HG03196 (cell line): Measurements from ENCODE around the gene RPL36.

Source experiments
- ATAC-seq: cut with Tn5 transposase; IDR thresholded peaks from one replicate; pipeline ENCODE4 v1.9.1; 2021; ENCODE audit not compliant: unreplicated experiment

RPL36 gene

DNA sequence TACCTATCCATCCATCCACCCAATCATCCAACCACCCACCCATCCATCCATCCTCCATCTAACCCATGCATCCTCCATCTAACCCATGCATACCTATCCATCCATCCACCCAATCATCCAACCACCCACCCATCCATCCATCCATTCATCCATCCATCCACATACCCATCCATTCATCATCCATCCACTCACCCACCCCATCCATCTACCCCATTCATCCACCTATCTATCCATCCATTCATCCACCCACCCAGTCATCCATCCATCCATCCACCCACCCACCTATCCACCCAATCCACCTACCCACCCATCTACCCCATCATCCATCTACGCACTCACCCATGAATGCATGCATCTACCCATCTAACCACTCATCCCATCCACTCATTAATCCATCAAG is 16.3 kb upstream of the RPL36 start:
- ATAC-seq, result no peak

GRCh38 chr19:5674714-5675113 is 15.4 kb upstream of the RPL36 start:
- no peak for ATAC-seq

GRCh38 chr19:5676105-5676771 is 13.9 kb upstream of the RPL36 start:
- ATAC-seq, result no peak

- no peak for ATAC-seq
Observed at GRCh38 chr19:5676772-5677105, 13.4 kb upstream of the RPL36 start.

GRCh38 chr19:5677136-5677535 is 13.0 kb upstream of the RPL36 start:
- ATAC-seq, result no peak

DNA sequence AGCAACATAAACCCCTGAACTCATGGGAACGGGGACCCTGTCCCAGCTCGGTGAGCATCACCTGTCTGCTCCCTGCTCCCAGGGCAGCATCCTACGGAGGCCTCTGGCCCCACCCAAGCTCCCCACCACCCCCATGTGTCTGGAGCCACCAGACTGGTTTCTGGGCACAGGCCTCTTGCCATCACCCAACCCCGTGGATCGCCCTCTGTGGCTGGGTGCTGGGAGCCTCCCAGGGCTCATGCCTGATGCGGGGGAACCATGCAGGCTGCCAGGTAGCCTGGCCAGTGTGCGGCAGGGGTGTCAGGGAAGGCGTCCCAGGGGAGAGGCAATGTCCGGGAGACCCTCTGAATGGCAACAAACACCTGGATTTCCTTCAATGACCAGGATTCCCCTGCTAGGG is 12.5 kb upstream of the RPL36 start:
- ATAC-seq, result no peak

DNA sequence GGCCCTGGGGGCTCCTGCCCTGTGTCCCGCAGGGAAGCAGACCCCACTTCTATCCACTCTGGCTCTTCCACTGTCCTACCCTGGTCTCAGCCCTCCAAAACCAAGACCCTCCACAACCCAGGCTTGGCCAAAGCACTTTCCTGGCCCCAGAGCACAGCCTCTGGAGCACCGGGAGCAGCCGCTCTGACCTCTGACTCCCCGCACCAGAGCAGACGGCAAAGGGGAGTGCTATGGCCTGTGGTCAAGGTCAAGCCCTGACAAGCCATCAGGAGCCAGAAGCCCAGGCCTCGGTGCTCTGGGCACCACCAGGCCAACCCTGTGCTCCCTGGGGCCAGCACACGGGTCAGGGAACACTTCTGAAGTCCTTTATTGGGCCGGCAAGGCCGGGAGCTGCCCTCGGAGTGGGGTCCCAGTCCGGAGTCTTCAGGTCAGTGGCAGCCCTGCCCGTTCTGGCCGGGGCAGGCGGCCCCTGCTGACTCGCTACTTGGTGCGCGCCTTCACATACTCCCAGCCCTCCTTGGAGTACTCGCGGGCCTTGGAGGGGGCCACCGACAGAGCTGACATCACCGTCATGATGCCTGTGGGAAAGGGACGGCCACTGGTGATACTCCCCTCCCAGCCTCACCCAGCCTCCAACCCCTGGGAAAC is 11.9 kb upstream of the RPL36 start:
- no peak for ATAC-seq

DNA sequence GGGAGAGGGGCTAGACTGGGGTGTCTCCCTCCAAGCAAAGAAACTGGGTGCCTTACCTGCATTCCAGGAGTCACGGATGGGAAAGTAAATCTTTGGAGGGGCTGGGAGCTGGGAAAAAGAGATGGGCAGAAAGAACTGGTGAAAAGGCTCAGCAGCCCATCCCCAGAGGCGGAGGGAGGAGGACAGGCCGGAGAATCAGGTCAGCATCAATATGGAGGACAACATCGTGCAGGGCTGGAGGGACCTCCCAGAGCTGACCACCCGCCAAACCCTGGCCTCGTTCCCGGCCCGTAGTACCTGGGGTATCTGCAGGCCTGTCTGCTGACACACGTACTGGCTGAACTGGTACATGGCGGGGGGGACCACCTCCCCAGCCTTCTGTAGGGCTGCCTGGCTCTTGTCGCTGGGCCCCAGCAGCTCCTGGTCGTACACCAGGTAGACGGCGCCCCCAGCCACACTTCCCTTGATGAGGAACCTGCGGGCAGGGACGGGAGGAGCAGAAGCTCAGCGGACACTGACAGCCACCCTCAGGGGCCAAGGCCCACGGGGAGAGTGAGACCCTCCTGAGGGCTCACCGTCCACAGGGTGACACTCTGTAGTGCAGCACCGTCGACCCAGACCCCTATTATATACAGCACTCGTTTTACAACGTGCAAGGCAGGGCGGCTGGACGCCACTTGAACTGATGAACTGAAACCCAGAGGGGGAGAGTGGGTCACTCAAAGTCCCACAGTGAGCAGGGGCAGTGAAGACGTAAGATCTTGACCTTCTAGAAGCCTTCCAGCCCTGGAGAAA is 10.6 kb upstream of the RPL36 start:
- ATAC-seq, result no peak

DNA sequence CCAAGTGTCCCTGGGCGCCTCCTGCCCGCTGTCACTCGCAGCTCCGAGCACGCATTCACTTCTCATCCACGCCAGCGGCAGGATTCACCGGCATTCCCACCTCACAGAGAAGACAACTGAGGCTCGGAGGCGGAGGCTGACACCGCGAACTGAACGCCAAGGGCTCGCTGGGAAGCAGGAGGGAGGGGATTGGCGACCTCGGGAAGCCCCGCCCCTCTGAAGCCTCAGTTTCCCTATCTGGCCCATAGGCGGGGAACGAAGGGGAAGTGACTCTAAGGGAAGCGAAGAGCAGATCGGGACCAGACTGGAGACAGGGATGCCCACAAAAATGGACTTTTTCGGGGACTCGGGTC is 10.0 kb upstream of the RPL36 start:
- ATAC-seq, result no peak

DNA sequence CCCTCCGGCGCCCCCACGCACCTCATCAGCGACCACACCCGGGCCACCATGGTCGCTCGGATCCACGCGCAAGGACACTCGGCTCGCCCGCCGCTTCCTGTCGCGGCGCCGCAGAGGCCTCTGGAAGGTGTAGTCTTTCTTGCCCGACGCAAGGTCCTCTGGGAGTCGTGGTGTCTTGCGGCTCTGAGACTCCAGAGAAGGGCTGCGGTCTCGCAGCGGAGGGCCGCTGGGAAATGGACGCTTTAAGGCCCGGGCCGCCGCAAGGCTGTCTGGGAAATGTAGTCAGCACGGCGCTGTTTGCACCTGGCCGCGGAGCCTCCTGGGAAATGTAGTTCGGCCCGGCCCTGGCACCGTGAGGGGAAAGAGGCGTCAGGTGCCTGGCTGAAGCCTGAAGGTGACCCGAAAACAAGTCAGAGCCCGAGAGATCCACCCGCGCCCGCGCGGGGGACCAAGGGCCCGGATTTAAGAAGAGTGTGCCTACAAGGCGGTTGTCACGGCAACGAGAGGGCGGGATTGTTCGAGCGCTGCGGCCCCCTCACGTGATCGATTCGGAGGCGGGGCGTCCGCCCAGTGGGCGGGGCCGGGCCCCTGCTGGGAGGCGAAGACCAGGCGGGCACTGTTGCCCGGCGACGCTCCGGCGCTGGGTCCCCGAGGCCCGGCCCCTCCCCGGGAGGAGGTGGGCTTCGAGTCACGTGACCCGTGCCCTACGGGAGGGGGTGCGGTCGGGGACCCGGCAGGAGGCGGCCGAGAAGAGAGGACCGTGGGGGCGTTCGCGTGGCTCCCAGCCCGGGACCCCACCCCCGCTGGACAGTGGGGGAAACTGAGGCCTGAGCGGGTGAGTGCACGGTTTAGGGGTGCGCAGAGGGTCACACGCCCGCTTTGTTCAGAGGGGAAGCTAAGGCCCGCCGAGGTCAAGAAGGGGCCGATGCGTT is 9.4 kb upstream of the RPL36 start, which contains the start of the genes HSD11B1L and MICOS13:
Gene HSD11B1L (plus strand): TSS at position 591 of the 932 bp plus-strand sequence. CDS start 3,806 bp downstream, outside the sequence.
Gene MICOS13 (minus strand): TSS at position 80 of the 932 bp plus-strand sequence. CDS start 30 bp downstream, at position 50.
- ATAC-seq, result peak; percentile 82

GRCh38 chr19:5681391-5682106 is 8.5 kb upstream of the RPL36 start:
- no peak for ATAC-seq

DNA sequence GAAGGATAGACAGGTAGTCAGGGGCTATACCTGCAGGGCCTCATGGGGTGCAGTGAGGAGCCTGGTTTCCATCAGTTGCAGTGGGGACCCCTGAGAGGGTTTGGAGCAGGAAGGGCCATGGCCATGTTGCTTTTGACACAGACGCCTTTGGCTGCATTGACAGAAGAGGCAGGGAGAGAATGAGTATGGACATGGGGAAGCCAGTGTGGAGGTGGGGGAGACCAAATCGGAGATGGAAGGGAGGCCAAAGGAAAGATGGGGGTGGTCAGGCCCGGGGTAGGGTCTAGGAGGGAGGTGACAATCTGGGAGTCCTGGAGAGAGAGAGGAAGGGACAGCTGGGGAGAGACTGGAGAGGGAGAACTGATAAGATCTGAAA is 8.0 kb upstream of the RPL36 start:
- no peak for ATAC-seq

- ATAC-seq, result no peak
Observed at GRCh38 chr19:5683177-5683886, 6.8 kb upstream of the RPL36 start.

- no peak for ATAC-seq
Observed at GRCh38 chr19:5684694-5685430, 5.2 kb upstream of the RPL36 start.

DNA sequence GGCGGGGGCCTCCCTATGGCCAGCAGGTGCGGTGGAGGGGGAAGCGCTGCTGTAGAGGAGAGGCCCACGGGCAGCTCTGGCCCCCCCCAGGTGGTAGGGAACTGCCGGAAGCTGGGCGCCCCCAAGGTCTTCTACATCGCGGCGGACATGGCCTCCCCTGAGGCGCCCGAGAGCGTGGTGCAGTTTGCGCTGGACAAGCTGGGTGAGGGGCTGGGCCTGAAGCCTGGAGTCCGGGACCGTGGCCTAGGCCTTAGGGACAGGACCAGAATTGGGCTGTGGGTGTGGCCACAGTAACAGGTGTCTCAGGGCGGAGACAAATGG is 3.8 kb upstream of the RPL36 start:
- no peak for ATAC-seq

- peak; percentile 37 for ATAC-seq
Observed at GRCh38 chr19:5686647-5687359, 3.3 kb upstream of the RPL36 start.

GRCh38 chr19:5687360-5688198 is 2.5 kb upstream of the RPL36 start:
- no peak for ATAC-seq
